SK-N-SH (cell line): ENCODE data around the gene PIAS4. TPM values are rescaled to one million over a fixed set of nuclear protein-coding genes. Genes with fewer than 3 reads are reported as not detected.

Experiments used
- CTCF ChIA-PET: fragments of 300-600, 350-600 bp; formaldehyde crosslinking; extraction: SDS; loops from one replicate; lab custom pipeline; 2021; lab: Yijun Ruan, JAX
- POLR2A ChIA-PET: fragments of 350-600 bp; sonication (Branson Sonifier 250); formaldehyde crosslinking; extraction: SDS; loops from one replicate; lab custom pipeline; 2020; ENCODE audit warnings: antibody characterized with exemption, inconsistent platforms; lab: Yijun Ruan, JAX
- DNase-seq: peaks from one replicate; pipeline ENCODE4 v3.0.0; 2012
- H2AFZ ChIP-seq: fragments of 200-600 bp; sonication (generic); 2 replicates; pipeline ENCODE4 v1.8.1; 2016; ENCODE audit warnings: antibody characterized with exemption, mild to moderate bottlenecking, low read depth
- H3F3A ChIP-seq: fragments of 200-600 bp; sonication (generic); replicated peaks from 2 replicates; pipeline ENCODE3; 2016; ENCODE audit warnings: antibody characterized with exemption, mild to moderate bottlenecking; ENCODE audit not compliant: insufficient read depth
- H3K27ac ChIP-seq, 2 experiments: fragments of 200-500 bp in 1 of 2; fragments of 200-600 bp in 1 of 2; sonication (Bioruptor generic) in 1 of 2; sonication (generic), shearing (Covaris generic) in 1 of 2; 2 replicates each; pipeline versions ENCODE4 v1.5.1 to v1.6.1; 2014 to 2016; ENCODE audit warnings: low read depth in 2 of 2, inconsistent platforms in 1 of 2, low read length in 1 of 2, mild to moderate bottlenecking in 1 of 2, mixed read lengths in 1 of 2
- H3K27me3 ChIP-seq: fragments of 200-600 bp; sonication (generic), shearing (Covaris generic); 2 replicates; pipeline ENCODE4 v1.6.1; 2016; ENCODE audit warnings: mixed run types; ENCODE audit not compliant: insufficient read depth
- H3K36me3 ChIP-seq, 2 experiments: fragments of 200-500 bp in 1 of 2; fragments of 200-600 bp in 1 of 2; sonication (Bioruptor generic) in 1 of 2; sonication (generic) in 1 of 2; replicated peaks in 1 of 2; 2 replicates each; pipeline versions ENCODE3 to v1.5.1; 2014 to 2016; ENCODE audit warnings: low read length in 1 of 2, mild to moderate bottlenecking in 1 of 2; ENCODE audit not compliant: insufficient read depth in 2 of 2, control insufficient read depth in 1 of 2
- H3K4me1 ChIP-seq, 2 experiments: fragments of 200-500 bp in 1 of 2; fragments of 200-600 bp in 1 of 2; sonication (Bioruptor generic) in 1 of 2; sonication (generic), shearing (Covaris generic) in 1 of 2; 2 replicates each; pipeline versions ENCODE4 v1.5.1 to v1.6.1; 2014 to 2016; ENCODE audit warnings: low read depth in 1 of 2, low read length in 1 of 2, mixed run types in 1 of 2; ENCODE audit not compliant: insufficient read depth in 2 of 2, control insufficient read depth in 1 of 2
- H3K4me2 ChIP-seq: fragments of 200-600 bp; sonication (generic), shearing (Covaris generic); 2 replicates; pipeline ENCODE4 v1.6.1; 2017; ENCODE audit warnings: mixed run types
- H3K4me3 ChIP-seq, 2 experiments: fragments of 200-500 bp in 1 of 2; fragments of 200-600 bp in 1 of 2; sonication (Bioruptor generic) in 1 of 2; sonication (generic), shearing (Covaris generic) in 1 of 2; 2 replicates each; pipeline versions ENCODE4 v1.5.1 to v1.8.1; 2014 to 2016; ENCODE audit warnings: low read depth in 2 of 2, inconsistent platforms in 1 of 2, low read length in 1 of 2, mild to moderate bottlenecking in 1 of 2, mixed read lengths in 1 of 2, moderate library complexity in 1 of 2
- H3K79me2 ChIP-seq: fragments of 200-600 bp; sonication (generic); 2 replicates; pipeline ENCODE4 v1.8.1; 2017; ENCODE audit warnings: mild to moderate bottlenecking; ENCODE audit not compliant: insufficient read depth
- H3K9ac ChIP-seq: fragments of 200-600 bp; sonication (generic); 2 replicates; pipeline ENCODE4 v1.6.1; 2017; ENCODE audit warnings: mixed run types
- H3K9me2 ChIP-seq: fragments of 200-600 bp; sonication (generic); 2 replicates; pipeline ENCODE4 v1.6.1; 2017; ENCODE audit warnings: mixed run types
- H3K9me3 ChIP-seq: fragments of 200-600 bp; sonication (generic); 2 replicates; pipeline ENCODE4 v1.6.1; 2017; ENCODE audit warnings: mixed run types, mild to moderate bottlenecking, moderate library complexity
- H4K20me1 ChIP-seq: fragments of 200-600 bp; sonication (generic); 2 replicates; pipeline ENCODE4 v1.6.1; 2017; ENCODE audit warnings: mild to moderate bottlenecking, mixed run types; ENCODE audit not compliant: insufficient read depth
- CTCF ChIP-seq: fragments of 200-600 bp; sonication (generic); IDR thresholded peaks from 2 replicates; pipeline ENCODE4 v1.6.1; 2017; ENCODE audit warnings: antibody characterized with exemption, mild to moderate bottlenecking, moderate library complexity
- FOXJ3 ChIP-seq: sonication (generic); formaldehyde crosslinking; IDR thresholded peaks from 2 replicates; pipeline ENCODE4 v1.5.1; 2020; ENCODE audit warnings: mild to moderate bottlenecking, missing genetic modification reagents
- MAX ChIP-seq: IDR thresholded peaks from 2 replicates; pipeline ENCODE4 v1.4.0; 2012; ENCODE audit warnings: low read depth
- NRF1 ChIP-seq: IDR thresholded peaks from 2 replicates; pipeline ENCODE4 v1.6.1; 2012; ENCODE audit warnings: low read depth, mild to moderate bottlenecking, low read length
- RAD21 ChIP-seq: IDR thresholded peaks from 2 replicates; pipeline ENCODE4 v1.6.1; 2012; ENCODE audit warnings: mild to moderate bottlenecking, low read length
- RXRA ChIP-seq: IDR thresholded peaks from 2 replicates; pipeline ENCODE4 v1.4.0; 2012; ENCODE audit warnings: low read depth, mild to moderate bottlenecking, borderline replicate concordance
- SMC3 ChIP-seq: IDR thresholded peaks from 2 replicates; pipeline ENCODE4 v1.6.1; 2012; ENCODE audit warnings: low read depth, low read length, improper control_type of control experiment
- YY1 ChIP-seq: IDR thresholded peaks from 2 replicates; pipeline ENCODE4 v1.4.0; 2012; ENCODE audit warnings: low read depth, mild to moderate bottlenecking
- WGBS: methylation state at CpG from one replicate; pipeline ENCODE4 v1.1.6; 2017; ENCODE audit warnings: low lambda C conversion rate; 5-methylcytosine and 5-hydroxymethylcytosine counted together
- polyA plus RNA-seq, 3 experiments: library from polyadenylated mRNA; depleted of rRNA; stranded (reverse); fragments of >200 nt; gene quantifications; 2 replicates each; pipeline ENCODE4 v1.2.3, GENCODE V29; 2012

PIAS4 gene
- polyA plus RNA-seq, 1 of the 3 experiments (the other 2 are of a cell fraction) = 14.1 TPM

DNA sequence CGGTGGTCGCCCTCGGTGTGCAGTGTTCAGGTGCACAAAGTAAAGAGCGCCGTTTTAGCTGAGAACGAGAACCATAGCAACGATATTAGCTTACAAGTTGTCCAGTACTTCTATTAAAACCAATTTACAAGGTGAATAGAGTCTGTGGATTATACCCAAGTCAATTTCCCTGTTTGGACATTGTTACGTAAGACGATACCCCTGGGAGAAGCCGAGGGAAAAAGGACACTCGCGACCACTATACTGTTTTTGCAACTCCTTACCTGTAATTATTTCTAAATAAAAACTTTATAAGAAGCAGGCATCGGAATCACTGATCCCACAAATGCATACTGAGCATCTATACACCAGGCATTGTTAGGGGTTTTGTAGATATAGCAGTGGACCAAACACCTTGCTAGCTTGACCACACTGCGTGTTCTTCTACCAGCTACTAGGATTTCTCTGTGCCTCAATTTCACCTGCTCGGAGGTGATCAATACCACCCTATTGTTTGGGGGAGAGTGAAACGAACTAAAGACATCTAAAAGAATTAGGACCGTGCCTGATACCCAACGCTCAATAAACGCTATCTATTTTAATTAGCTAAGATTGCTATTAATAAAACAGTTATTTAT lies 21.8 kb upstream of the PIAS4 start (continued):
- TF ChIP-seq MAX = no peak
- TF ChIP-seq RAD21 = no peak

GRCh38 chr19:3986260-3987041 lies 21.1 kb upstream of the PIAS4 start:
- Histone ChIP-seq H3K4me1 (peaks cover 15 to 37% of the 10 kb centered on the region in 2 experiments), H3K4me2 (peak overlapping the region; percentile 89), H3K4me3 (peak overlapping the region; percentile 91 to 99), H3K9me3 (no peaks in the 10 kb centered on the region), H3K9ac (peak overlapping the region; percentile 91; the same call in 1 of the 2 replicates), H4K20me1 (peaks cover 37% of the 10 kb centered on the region), H3K9me2 (no peaks in the 10 kb centered on the region), H3K79me2 (peaks cover 38% of the 10 kb centered on the region), H3F3A (peaks cover 36% of the 10 kb centered on the region), H3K27ac (peak overlapping the region; percentile 63 to 82), H2AFZ (peak overlapping the region; percentile 90), H3K27me3 (no peaks in the 10 kb centered on the region), H3K36me3 (peaks cover 30 to 32% of the 10 kb centered on the region in 2 experiments)
- CTCF ChIA-PET = interaction anchor here (0.7 to 2.3 kb wide), 20 partner anchors 8 to 280 kb away, joined by 3 to 38 read pairs (median 4); partner anchors contain the start of gene PIAS4
- WGBS = 14% methylated on average over 21 of the region's 21 CpGs
- DNase-seq = peak; percentile 68
- POLR2A ChIA-PET = interaction anchor here (1.0 to 6.8 kb wide), 3 partner anchors 9 to 19 kb away, joined by 3 to 60 read pairs (median 5); partner anchors contain the start of gene DAPK3
- TF ChIP-seq SMC3 (peak; percentile 30; the same call in 1 of the 2 replicates), RAD21 (peak; percentile 73), NRF1 (0 out of 2 replicates have a peak, but pooled peaks have one; percentile 8), YY1 (no peak), RXRA (peak; percentile 8; the same call in 1 of the 2 replicates), FOXJ3 (CRISPR knock-in tag) (no peak), CTCF (peak; percentile 72)
